ENCODE data around the gene STKLD1.
"Not testable (repeated sequence)": the region's sequence is repeated elsewhere in the genome, so short reads cannot be mapped to it uniquely, and the experiment has no call there.

STKLD1 gene

DNA sequence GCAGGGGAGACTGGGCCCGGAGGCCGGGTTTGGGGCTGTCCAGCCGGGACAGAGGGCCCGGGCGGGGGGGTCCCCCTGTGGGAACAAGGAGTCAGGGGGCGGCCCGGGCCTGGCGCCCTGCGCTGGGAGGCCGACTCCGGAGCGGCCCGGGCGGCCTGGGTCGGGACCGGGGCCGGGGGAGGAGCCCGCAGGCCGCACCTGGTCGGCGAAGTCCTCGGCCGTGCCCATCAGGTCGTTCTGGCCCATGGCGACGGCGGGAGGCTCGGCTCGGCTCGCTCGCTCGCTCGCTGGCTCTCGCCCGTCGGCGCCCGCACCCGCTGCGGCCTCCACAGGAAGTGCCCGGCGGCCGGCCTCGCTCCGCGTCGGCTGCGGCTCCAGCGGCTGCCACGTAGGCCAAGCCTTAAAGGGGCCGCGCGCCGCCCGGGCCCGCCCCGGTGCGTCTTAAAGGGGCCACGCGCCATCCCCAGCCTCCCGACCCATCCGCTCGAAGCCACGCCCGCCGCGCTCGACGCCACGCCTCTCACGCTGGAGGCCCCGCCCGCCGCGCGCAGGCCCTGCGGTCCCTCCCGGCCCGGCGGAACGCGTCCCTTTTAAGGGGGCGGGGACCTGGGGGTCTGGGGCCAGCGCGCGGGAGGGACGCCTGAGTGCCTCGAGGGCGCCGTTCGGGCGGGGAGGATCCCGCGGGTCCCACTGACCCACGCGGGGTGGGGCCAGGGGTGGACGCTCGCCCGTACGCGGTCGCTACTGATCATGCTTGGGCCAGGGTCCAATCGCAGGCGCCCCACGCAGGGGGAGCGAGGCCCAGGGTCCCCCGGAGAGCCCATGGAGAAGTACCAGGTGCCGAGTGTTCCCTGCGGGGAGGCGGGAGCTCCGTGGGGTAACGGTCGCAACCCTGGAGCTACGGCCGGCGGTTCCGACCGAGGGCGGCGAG lies at the start of gene STKLD1, which contains the start of gene SURF4:
STKLD1 (plus strand) TSS at position 643 of the 931 bp plus-strand sequence; CDS start at position 751, 108 bp downstream.
SURF4 (minus strand) TSS at position 337 of the 931 bp plus-strand sequence; CDS start at position 246, 91 bp downstream.
- peaks cover 2% of the 10 kb centered on the region for H3K27me3 Mint-ChIP-seq
- H3K27ac Mint-ChIP-seq, result peak within 1 kb of the TSS; percentile 94
- intact Hi-C loops (cut with micrococcal nuclease), result no loop called here
- peaks cover 41% of the 10 kb centered on the region for H3K4me1 Mint-ChIP-seq (ENCODE audit: low read depth)
- H3K4me3 Mint-ChIP-seq, result peak within 1 kb of the TSS; percentile 97
- H3K36me3 Mint-ChIP-seq (ENCODE audit: low read depth), result peaks cover 34% of the 10 kb centered on the region
- no peaks in the 10 kb centered on the region for H3K9me3 Mint-ChIP-seq

DNA sequence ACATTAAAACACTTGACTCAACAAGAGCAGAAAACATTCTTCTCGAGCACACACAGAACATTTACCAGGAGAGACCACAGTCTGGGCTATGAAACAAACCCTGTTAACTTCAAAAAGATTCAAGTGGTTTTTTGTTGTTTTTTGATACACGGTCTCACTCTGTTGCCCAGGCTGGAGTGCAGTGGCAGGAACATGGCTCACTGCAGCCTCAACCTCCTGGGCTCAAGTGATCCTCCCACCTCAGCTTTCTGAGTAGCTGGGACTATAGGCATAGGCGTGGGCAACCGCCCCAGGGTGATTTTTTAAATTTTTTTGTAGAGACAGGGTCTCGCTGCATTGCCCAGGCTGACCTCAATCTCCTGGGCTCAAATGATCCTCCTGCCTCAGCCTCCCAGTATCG lies 49.1 kb upstream of the STKLD1 start:
- not testable (repeated sequence) for H3K9me3 Mint-ChIP-seq, H3K27ac Mint-ChIP-seq, H3K4me3 Mint-ChIP-seq, H3K27me3 Mint-ChIP-seq
- Mint-ChIP-seq H3K36me3 (ENCODE audit: low read depth) (peaks cover 33% of the 10 kb centered on the region), H3K4me1 (ENCODE audit: low read depth) (peaks cover 30% of the 10 kb centered on the region)
- intact Hi-C loops (cut with micrococcal nuclease), result loop anchor here (5.0 kb wide), 1 partner anchor 140 kb away; no protein-coding TSS in a partner anchor

DNA sequence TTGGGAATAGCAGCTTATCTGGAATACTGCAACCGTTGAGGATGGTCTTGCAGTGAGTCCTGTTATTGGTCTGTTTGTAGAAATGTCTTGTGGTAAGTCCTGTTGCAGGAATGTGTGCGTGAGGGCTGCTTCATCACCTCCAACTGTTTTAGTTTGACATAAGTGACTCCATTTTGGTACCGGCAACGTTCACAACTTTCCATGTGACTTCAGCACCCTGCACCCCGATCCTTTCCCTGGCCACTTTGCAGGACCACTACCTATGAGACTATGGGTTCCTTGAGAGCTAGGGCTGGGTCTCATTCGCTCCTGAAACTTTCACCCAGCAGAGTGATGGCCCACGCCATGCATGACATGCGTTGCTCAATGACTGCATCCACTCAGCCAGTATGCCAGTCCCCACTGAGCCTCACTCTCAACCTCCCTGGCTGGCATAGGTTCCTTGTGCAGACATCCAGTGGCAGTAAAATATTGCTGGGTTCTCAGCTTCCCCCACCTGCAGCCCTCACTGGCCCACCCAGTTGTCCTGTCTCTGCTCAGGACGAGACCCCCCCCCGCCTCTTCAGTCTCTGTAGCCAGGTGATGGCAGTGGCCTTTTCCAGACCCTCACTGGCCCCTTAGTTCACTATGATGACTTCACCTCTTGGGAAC lies 48.2 kb upstream of the STKLD1 start:
- Mint-ChIP-seq H3K36me3 (ENCODE audit: low read depth) (peaks cover 42% of the 10 kb centered on the region), H3K4me3 (no peak overlapping the region), H3K27ac (no peak overlapping the region)

DNA sequence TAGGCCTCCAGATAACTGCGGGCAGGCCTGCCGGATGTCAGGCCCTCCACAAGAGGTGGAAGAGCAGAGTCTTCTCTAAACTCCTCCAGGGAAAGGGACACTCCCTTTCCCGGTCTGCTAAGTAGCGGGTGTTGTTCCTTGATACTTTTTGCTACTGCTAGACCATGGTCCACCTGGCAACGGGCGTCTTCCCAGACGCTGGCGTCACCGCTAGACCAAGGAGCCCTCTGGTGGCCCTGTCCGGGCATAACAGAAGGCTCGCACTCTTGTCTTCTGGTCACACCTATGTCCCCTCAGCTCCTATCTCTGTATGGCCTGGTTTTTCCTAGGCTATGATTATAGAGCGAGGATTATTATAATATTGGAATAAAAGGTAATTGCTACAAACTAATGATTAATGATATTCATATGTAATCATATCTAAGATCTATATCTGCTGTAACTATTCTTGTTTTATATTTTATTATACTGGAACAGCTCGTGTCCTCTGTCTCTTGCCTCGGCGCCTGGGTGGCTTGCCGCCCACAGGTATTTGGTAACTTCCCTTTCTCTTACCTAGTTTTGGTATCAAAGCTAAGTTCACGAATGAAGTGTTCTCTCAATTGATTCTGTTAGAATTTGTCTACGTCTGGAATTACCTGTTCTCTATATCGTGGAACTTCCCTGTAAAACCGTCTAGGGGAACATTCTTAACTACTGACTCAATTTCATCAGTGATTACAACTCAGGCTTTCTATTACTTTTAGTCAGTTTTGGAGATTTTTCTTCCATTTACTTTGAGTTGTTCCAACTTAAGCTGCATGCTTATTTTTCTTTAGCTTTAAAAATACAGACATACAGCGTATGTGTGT lies 46.6 kb upstream of the STKLD1 start:
- peaks cover 58% of the 10 kb centered on the region for H3K36me3 Mint-ChIP-seq (ENCODE audit: low read depth)
- H3K9me3 Mint-ChIP-seq, H3K4me3 Mint-ChIP-seq, H3K27me3 Mint-ChIP-seq, H3K27ac Mint-ChIP-seq: not testable (repeated sequence)
- intact Hi-C loops (cut with micrococcal nuclease), result loop anchor here (5.0 kb wide), 1 partner anchor 142 kb away; no protein-coding TSS in a partner anchor
- peaks cover 49% of the 10 kb centered on the region for H3K4me1 Mint-ChIP-seq (ENCODE audit: low read depth)

More for the DNA sequence above, 48.2 kb upstream of the STKLD1 start:
- Mint-ChIP-seq H3K9me3 (no peaks in the 10 kb centered on the region), H3K4me1 (ENCODE audit: low read depth) (peaks cover 39% of the 10 kb centered on the region), H3K27me3 (peaks cover 5% of the 10 kb centered on the region)
- intact Hi-C loops (cut with micrococcal nuclease), result loop anchor here (5.0 kb wide), 1 partner anchor 141 kb away; no protein-coding TSS in a partner anchor

DNA sequence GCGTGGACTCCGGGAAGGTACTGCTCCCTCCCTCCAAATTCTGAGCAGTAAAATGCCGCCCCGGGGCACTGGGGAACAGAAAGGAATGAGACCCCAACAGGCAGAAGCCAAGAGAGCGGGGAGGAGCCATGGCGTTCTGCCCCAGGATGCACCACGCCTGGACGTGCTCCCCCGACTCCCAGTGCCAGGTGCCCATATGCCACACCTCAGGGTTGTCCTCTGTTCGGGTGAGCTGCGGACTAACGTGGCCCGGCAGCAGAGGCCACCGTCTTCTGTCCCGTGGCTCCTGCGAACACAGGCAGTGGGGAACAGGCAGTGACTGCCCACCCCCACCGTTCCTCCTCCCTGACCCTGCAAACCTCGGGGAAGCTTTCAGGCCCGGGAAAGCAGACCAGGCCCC lies 44.9 kb upstream of the STKLD1 start:
- Mint-ChIP-seq H3K27me3 (no peaks in the 10 kb centered on the region), H3K9me3 (no peaks in the 10 kb centered on the region), H3K4me3 (no peak overlapping the region), H3K27ac (no peak overlapping the region), H3K36me3 (ENCODE audit: low read depth) (peaks cover 71% of the 10 kb centered on the region), H3K4me1 (ENCODE audit: low read depth) (peaks cover 61% of the 10 kb centered on the region)
- intact Hi-C loops (cut with micrococcal nuclease), result no loop called here

DNA sequence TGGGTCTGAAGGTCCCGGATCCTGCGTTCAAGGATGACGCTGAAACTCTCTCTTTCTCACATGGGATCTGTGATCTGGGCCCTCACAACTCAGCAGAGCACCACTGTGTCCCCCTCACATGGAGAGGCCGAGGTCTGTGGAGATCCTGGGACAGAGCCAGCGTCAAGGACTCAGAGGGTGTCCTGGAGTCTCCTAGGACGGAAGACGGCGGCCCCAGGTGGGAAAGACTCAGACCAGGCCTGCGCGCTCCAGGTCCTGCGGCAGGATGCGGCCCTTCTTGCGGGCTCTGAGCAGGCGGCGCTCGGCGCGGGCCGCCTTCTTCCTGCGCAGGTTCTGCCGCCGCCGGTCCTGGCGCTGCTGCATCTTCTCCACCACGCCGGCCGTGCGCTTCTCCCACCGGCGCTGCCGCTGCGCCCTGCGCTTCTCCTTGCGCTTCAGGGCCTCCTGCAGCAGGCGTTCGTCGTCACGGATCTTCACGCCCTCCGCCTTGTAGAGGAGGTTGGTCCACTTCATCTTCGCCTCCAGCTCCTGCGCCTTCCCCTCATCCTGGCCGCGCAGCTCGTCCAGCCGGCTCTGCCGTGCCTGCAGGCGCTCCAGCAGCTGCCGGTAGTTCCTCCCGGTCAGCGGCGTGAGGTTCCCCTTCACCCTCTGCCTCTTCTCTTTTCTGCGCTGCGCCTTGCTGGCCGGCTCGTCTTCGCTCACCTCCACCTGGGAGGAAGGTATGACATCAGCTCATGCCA lies 44.4 kb upstream of the STKLD1 start:
- Mint-ChIP-seq H3K4me1 (ENCODE audit: low read depth) (peaks cover 67% of the 10 kb centered on the region), H3K27ac (peak overlapping the region; percentile 5), H3K4me3 (no peak overlapping the region), H3K27me3 (no peaks in the 10 kb centered on the region), H3K36me3 (ENCODE audit: low read depth) (peaks cover 74% of the 10 kb centered on the region), H3K9me3 (no peaks in the 10 kb centered on the region)
- intact Hi-C loops (cut with micrococcal nuclease), result no loop called here

DNA sequence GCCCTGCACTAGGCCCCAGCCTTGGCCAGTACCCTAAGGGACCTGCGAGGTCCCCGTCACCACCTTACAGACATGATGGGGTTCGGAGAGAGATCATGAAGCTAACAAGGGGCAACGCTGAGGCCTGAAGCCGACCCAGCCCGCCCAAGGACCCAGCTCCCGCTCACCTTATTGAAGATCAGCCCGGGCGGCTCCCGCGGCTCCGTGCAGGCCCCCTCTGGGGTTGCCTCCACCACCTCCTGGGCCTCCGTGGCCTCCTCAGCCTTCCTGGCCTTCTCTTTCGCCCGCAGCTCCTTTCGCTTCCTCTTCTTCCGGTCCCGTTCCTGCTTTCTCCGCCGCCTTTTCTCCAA lies 43.8 kb upstream of the STKLD1 start:
- peaks cover 74% of the 10 kb centered on the region for H3K36me3 Mint-ChIP-seq (ENCODE audit: low read depth)
- no peaks in the 10 kb centered on the region for H3K9me3 Mint-ChIP-seq
- H3K4me1 Mint-ChIP-seq (ENCODE audit: low read depth), result peaks cover 72% of the 10 kb centered on the region
- intact Hi-C loops (cut with micrococcal nuclease), result no loop called here
- H3K27ac Mint-ChIP-seq, result peak overlapping the region; percentile 5
- no peaks in the 10 kb centered on the region for H3K27me3 Mint-ChIP-seq
- H3K4me3 Mint-ChIP-seq, result no peak overlapping the region

DNA sequence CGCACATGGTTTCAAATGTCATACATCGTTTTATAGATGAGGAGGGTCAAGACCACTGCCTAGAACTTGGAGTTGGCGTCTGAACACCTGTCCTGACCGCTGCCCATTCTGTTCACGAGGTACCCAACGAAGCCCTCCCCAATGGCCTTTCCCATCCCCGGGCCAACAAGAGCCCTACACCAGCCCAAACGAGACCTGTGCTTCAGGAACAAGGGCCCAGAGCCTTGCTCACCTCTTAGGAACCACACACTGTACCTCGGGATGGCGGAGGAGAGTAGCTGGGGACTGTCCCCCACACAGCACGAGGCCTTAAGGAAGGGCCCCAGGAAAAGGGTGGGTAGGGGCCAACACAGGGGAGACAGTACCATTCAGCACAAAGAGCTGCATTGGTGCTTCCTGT lies 43.2 kb upstream of the STKLD1 start:
- intact Hi-C loops (cut with micrococcal nuclease), result no loop called here
- H3K4me3 Mint-ChIP-seq, result no peak overlapping the region
- H3K27me3 Mint-ChIP-seq, result no peaks in the 10 kb centered on the region
- H3K27ac Mint-ChIP-seq, result peak overlapping the region; percentile 5
- H3K36me3 Mint-ChIP-seq (ENCODE audit: low read depth), result peaks cover 79% of the 10 kb centered on the region
- H3K9me3 Mint-ChIP-seq, result no peaks in the 10 kb centered on the region
- peaks cover 78% of the 10 kb centered on the region for H3K4me1 Mint-ChIP-seq (ENCODE audit: low read depth)

DNA sequence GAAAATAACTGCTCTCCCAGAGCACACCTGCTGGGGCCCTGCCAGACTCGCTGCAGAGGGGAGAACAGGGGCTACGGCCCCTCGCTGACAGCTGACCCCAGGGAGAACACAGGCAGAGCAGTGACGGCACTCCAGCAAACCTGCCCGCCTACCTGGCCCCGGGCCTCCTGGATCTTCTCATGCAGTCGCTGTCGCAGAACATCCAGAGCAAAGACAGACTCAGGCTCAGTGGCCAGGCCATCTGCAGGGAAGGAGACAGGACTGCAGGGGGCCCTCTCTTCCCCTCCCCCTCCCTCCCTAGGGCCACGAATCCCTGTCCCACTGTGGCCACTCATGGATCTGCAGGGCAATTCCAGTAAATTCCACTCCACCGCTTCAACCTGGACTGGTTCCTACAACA lies 42.6 kb upstream of the STKLD1 start:
- Mint-ChIP-seq H3K27me3 (no peaks in the 10 kb centered on the region), H3K4me1 (ENCODE audit: low read depth) (peaks cover 81% of the 10 kb centered on the region), H3K36me3 (ENCODE audit: low read depth) (peaks cover 79% of the 10 kb centered on the region), H3K9me3 (no peaks in the 10 kb centered on the region), H3K4me3 (no peak overlapping the region), H3K27ac (no peak overlapping the region)
- intact Hi-C loops (cut with micrococcal nuclease), result no loop called here

DNA sequence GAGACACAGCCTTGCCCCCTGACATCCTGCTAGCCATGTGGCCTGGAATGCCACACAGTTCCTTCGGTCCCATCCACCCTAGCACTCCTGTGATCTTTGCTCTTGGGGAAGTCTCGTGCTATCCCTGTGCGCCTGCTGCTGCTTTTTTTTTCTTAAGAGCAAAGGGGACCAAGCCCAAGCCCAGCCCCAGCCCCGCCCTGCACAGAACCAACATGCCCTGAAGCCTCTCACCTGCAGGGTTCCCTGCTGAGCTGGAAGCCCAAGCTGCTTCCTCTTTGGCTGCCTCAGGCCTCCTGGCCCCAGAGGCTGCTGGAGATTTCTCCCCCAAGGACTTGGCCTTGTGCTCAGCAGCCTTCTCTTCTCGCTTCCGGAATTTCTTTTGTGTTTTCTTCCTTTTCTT lies 42.0 kb upstream of the STKLD1 start:
- Mint-ChIP-seq H3K27ac (no peak overlapping the region), H3K4me1 (ENCODE audit: low read depth) (peaks cover 81% of the 10 kb centered on the region), H3K36me3 (ENCODE audit: low read depth) (peaks cover 80% of the 10 kb centered on the region), H3K9me3 (no peaks in the 10 kb centered on the region), H3K4me3 (no peak overlapping the region), H3K27me3 (no peaks in the 10 kb centered on the region)
- intact Hi-C loops (cut with micrococcal nuclease), result no loop called here

DNA sequence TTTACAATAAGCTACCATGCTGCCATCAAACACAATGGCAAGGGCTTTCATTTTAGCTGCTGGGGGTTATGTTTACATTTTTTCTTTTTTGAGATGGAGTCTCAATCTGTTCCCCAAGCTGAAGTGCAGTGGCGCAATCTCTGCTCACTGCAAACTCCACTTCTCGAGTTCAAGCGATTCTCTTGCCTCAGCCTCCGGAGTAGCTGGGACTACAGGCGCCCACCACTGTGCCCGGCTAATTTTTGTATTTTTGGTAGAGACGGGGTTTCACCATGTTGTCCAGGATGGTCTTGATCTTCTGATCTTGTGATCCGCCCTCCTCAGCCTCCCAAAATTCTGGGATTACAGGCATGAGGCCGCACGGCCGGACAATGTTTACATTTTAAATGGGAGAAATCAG lies 41.3 kb upstream of the STKLD1 start:
- Mint-ChIP-seq H3K4me3 (peak overlapping the region; percentile 97), H3K36me3 (ENCODE audit: low read depth) (peaks cover 85% of the 10 kb centered on the region), H3K27ac (peak overlapping the region; percentile 92), H3K4me1 (ENCODE audit: low read depth) (peaks cover 83% of the 10 kb centered on the region)
- intact Hi-C loops (cut with micrococcal nuclease); H3K9me3 Mint-ChIP-seq; H3K27me3 Mint-ChIP-seq: not testable (repeated sequence)

DNA sequence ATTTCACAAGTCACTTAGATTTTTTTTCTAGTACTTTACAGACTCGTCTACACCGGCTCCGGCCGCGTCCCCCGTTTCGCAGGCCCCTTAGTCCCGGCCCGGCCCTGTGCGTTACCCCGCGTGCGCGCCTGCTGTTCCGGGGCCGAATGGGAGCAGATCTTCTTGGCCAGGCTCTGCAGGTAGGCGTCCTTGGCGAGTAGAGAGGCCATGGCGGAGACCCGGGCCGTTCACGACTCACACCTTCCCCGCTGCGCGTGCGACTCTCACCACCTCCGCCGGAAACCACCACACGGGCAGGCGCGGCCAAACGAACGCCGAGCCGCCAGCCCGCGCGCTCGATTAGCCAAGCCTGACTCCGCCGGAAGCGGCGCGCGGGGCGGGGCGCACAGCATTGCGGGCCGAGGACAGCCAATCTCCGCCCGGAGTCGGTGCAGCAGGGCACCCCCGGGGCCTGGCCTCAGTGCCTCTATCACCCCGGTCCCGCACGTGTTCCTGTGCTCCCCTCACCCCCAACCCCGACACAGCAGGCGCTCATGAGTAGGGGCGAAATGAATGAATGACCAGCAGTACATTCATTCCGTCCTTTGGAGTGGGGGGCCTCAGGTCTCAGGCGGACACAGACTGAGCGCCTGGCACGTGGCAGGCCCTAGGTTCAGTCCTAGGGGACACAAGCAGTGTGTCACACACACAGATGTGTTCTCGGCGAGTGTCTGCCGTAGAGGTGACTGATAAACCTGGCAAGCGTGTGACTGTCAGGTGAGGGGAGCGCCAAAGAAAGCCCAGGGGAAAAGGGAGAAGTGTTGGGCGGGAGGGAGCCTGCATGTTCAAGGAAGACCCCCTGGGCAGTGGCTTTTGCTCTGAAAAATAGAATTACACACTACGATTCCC lies 40.0 kb upstream of the STKLD1 start, which contains the start of gene SURF6:
SURF6 (minus strand) TSS at position 265 of the 888 bp plus-strand sequence; CDS start at position 209, 56 bp downstream.
- intact Hi-C loops (cut with micrococcal nuclease), result loop anchor here (1.0 kb wide), 1 partner anchor 12 kb away; the partner anchor contains the start of genes MED22 and RPL7A
- H3K27me3 Mint-ChIP-seq, result no peaks in the 10 kb centered on the region
- no peaks in the 10 kb centered on the region for H3K9me3 Mint-ChIP-seq
- H3K27ac Mint-ChIP-seq, result peak within 1 kb of the TSS; percentile 92
- H3K36me3 Mint-ChIP-seq (ENCODE audit: low read depth), result peaks cover 85% of the 10 kb centered on the region
- peaks cover 91% of the 10 kb centered on the region for H3K4me1 Mint-ChIP-seq (ENCODE audit: low read depth)
- peak within 1 kb of the TSS; percentile 97 for H3K4me3 Mint-ChIP-seq
